ENCODE data around the gene TMEM273. TPM values are rescaled to one million over a fixed set of nuclear protein-coding genes. Genes with fewer than 3 reads are reported as not detected.

The TMEM273 gene
- total and polyA plus RNA-seq, 8 donors = 5.5 to 46.9 (median 7.0) TPM

DNA sequence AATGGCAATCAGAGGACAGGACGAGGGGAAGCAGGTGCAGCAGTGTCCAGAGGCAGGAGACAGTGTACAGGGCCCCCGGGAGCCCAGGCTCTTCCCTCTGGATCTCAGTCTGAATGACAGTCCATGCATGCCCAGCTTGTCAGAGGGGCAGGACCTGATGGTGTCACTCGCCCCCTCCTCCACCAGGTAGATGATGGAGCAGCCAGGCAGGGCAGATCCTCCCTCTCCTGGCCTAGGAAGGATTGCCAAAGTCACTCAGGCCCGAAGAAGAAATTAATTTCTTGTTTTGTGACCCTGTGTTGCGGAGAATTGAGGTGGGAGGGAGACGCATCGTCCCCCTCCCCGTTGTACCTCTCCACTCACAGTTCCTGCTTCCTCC lies 76.9 kb downstream of the TMEM273 start:
- intact Hi-C loops (cut with DNase I) = no loop called here
- H3K4me3 ChIP-seq = no peak overlapping the region
- H3K27ac ChIP-seq = no peak overlapping the region
- peaks cover 0 to 23% of the 10 kb centered on the region in 2 donors for H3K27me3 ChIP-seq
- peaks cover 0 to 17% of the 10 kb centered on the region in 2 donors for H3K4me1 ChIP-seq
- H3K9me3 ChIP-seq = no peaks in the 10 kb centered on the region
- no peak for DNase-seq
- no peak for ATAC-seq
- no peaks in the 10 kb centered on the region for H3K36me3 ChIP-seq
- TF ChIP-seq, protein P1, sequence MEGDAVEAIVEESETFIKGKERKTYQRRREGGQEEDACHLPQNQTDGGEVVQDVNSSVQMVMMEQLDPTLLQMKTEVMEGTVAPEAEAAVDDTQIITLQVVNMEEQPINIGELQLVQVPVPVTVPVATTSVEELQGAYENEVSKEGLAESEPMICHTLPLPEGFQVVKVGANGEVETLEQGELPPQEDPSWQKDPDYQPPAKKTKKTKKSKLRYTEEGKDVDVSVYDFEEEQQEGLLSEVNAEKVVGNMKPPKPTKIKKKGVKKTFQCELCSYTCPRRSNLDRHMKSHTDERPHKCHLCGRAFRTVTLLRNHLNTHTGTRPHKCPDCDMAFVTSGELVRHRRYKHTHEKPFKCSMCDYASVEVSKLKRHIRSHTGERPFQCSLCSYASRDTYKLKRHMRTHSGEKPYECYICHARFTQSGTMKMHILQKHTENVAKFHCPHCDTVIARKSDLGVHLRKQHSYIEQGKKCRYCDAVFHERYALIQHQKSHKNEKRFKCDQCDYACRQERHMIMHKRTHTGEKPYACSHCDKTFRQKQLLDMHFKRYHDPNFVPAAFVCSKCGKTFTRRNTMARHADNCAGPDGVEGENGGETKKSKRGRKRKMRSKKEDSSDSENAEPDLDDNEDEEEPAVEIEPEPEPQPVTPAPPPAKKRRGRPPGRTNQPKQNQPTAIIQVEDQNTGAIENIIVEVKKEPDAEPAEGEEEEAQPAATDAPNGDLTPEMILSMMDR (IDR thresholded peaks at IDR 0.05) = no peak

DNA sequence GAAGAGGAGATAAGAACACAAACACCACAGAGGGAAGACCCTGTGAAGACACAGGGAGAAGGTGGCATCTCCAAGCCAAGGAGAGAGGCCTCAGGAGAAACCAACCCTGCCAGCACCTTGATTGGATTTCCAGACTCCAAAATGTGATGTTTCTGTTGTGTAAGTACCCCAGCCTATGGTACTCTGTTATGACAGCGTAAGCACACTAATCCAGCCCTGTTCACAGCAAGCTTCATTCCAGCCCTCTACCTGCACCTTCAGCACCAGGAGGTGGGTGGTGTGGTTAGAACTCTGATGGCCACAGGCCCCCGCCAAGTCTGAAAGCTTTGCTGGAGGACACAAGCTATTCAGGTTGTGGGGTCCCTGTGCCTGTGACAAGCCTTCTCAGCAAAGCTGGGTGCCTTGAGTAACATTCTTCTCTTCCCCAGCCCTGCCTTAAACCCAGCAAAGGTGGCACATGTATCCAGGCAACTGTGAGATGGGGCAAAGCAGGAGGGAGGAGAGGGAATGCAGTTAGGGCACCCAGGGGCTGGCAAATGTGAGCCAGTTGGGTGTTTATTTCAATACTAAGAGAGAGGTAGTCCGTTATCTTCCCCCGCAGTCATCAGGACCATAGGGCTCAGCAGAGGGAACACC lies 77.4 kb downstream of the TMEM273 start:
- Histone ChIP-seq H3K36me3 (no peaks in the 10 kb centered on the region), H3K9me3 (no peaks in the 10 kb centered on the region), H3K27me3 (peaks cover 0 to 20% of the 10 kb centered on the region in 2 donors), H3K4me3 (no peak overlapping the region), H3K27ac (no peak overlapping the region), H3K4me1 (peaks cover 0 to 19% of the 10 kb centered on the region in 2 donors)
- intact Hi-C loops (cut with DNase I) = no loop called here
- ATAC-seq (no peak), DNase-seq (no peak)
- TF ChIP-seq, protein P1 (IDR thresholded peaks at IDR 0.05) = no peak

DNA sequence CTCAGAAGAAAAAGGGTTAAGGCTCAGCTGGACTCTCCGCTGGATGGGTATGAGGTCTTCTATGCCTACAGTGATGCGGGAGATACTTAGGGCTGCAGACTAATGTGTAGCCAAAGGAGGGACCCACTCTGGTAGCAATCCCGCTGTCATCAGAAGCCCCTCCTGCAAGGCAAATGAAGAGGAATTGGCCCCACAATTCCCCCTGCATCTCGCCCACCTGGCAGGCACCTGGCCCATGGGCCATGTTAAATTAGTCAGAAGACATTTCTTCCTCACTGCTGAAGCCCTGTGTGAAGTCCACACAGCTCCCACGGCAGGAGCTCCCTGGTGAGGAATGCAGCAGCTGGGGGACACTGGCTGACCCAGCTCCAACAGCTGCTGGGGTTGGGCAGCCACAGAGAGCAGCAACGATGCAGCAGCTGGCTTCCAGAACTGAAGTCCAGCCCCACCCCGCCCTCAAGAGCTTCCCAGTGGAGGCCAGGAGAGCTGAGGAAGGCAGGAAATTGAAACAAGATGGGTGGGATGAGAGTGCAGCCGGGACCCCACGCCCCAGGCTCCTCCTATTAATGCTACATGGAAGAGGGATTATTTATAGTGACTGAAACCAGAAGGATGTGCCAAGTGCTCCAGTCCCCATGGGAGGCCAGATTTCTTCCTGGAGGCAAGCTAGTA lies 78.4 kb downstream of the TMEM273 start:
- Histone ChIP-seq H3K27me3 (peaks cover 0 to 12% of the 10 kb centered on the region in 2 donors), H3K4me1 (peaks cover 0 to 12% of the 10 kb centered on the region in 2 donors), H3K27ac (no peak overlapping the region), H3K36me3 (no peaks in the 10 kb centered on the region), H3K4me3 (no peak overlapping the region), H3K9me3 (no peaks in the 10 kb centered on the region)
- TF ChIP-seq, protein P1 (IDR thresholded peaks at IDR 0.05) = no peak
- DNase-seq = peak in 2 of 4 donors; percentile 83 to 95
- intact Hi-C loops (cut with DNase I) = no loop called here
- ATAC-seq = peak; percentile 36

DNA sequence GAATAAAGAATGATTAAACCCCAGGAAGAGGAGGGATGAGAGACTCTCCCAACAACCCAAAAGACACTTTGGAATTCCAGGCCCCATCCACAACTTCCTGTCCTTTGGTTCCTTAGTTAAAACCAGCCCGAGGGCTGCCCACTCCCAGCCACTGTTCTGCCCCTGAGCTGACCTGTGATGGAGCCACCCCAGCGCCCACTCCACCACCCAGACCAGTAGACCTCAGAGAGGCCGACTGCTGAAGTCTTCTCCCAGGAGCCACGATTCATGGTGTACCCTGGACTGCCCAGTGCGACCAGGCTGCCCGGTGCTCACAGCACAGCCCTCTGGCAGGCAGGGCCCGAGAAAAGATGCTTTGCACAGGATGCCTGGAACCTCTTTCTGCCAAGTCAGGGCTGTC lies 79.5 kb downstream of the TMEM273 start:
- no peak for ATAC-seq
- intact Hi-C loops (cut with DNase I) = no loop called here
- TF ChIP-seq, protein P1 (IDR thresholded peaks at IDR 0.05) = no peak
- peaks cover 0 to 2% of the 10 kb centered on the region in 2 donors for H3K27me3 ChIP-seq
- no peak for DNase-seq
- H3K4me1 ChIP-seq = peaks cover 0 to 10% of the 10 kb centered on the region in 2 donors
- no peak overlapping the region for H3K4me3 ChIP-seq
- no peak overlapping the region for H3K27ac ChIP-seq
- H3K9me3 ChIP-seq = no peaks in the 10 kb centered on the region
- H3K36me3 ChIP-seq = no peaks in the 10 kb centered on the region

DNA sequence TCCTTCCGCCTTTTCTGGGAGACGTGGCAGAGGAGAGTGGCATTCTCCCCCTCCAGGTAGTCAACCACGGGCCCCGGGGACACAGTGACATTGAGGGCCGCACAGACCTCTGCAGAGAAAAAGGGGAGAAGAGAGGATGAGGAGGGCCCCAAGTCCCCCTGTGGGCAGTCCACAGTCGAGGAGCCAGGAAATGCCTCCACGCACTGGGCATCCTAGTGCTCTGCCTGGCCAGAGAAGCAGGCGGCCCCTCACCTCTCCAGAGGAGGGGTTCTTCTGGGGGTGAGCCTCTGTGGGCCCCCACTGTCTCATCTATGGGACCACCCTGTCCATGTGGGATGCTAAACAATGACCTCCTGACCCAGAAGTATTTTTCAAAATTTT lies 80.3 kb downstream of the TMEM273 start:
- Histone ChIP-seq H3K4me1 (peaks cover 0 to 10% of the 10 kb centered on the region in 2 donors), H3K36me3 (no peaks in the 10 kb centered on the region), H3K27ac (no peak overlapping the region), H3K4me3 (no peak overlapping the region), H3K27me3 (no peaks in the 10 kb centered on the region), H3K9me3 (no peaks in the 10 kb centered on the region)
- intact Hi-C loops (cut with DNase I) = no loop called here
- ATAC-seq (no peak), DNase-seq (no peak)
- TF ChIP-seq, protein P1 (IDR thresholded peaks at IDR 0.05) = no peak

Data from left lung (tissue), 10 donors.